ENCODE results near the gene KCNQ1.

KCNQ1 gene

GRCh38 chr11:2803186-2804091 lies 358.6 kb downstream of the KCNQ1 start:
- no peak for DNase-seq (ENCODE audit: low read depth in 2 of 2, low spot score in 1 of 2)

GRCh38 chr11:2804189-2804588 lies 359.4 kb downstream of the KCNQ1 start:
- no peak for DNase-seq (ENCODE audit: low read depth in 2 of 2, low spot score in 1 of 2)

DNA sequence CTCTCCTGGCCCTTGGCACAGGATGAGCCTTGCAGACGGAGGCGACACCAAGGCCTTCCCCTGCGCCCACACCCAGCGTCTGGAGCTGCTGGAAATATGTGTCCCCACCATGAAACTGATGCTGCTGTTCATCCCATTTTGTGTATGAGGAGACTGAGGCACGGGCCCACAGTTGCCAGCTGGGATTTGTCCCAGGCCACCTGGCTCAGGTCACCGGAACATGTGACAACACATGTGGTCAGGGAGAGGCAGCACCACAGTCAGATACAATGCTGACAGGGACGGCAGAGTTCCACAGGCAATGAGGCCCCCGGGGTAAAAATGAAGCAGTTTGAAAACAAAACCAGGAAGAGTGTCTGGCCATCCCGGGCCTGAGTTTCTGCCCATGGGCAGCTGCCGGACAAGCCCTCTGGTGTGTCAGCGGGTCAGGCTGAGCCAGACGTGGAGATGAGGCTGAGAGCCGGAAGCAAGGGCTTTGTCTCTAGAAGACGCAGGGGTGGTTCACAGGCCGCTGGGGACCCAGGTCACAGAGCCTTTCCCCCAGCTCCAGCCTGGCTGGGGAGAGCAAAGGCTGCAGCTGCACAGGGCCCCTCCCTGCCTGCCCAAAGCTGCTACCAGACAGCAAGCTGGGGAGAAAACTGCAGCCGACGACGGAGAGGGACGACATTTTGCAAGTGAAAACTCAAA lies 360.0 kb downstream of the KCNQ1 start:
- no peak for DNase-seq (ENCODE audit: low read depth in 2 of 2, low spot score in 1 of 2)

GRCh38 chr11:2805388-2806056 lies 360.7 kb downstream of the KCNQ1 start:
- no peak for DNase-seq (ENCODE audit: low read depth in 2 of 2, low spot score in 1 of 2)

- DNase-seq (ENCODE audit: low read depth in 2 of 2, low spot score in 1 of 2): no peak
These were observed 361.7 kb downstream of the KCNQ1 start for GRCh38 chr11:2806351-2807024.

- DNase-seq (ENCODE audit: low read depth in 2 of 2, low spot score in 1 of 2): no peak
These were observed 362.3 kb downstream of the KCNQ1 start for GRCh38 chr11:2807025-2807681.

- DNase-seq (ENCODE audit: low read depth in 2 of 2, low spot score in 1 of 2): no peak
These were observed 363.0 kb downstream of the KCNQ1 start for GRCh38 chr11:2807801-2808241.

DNA sequence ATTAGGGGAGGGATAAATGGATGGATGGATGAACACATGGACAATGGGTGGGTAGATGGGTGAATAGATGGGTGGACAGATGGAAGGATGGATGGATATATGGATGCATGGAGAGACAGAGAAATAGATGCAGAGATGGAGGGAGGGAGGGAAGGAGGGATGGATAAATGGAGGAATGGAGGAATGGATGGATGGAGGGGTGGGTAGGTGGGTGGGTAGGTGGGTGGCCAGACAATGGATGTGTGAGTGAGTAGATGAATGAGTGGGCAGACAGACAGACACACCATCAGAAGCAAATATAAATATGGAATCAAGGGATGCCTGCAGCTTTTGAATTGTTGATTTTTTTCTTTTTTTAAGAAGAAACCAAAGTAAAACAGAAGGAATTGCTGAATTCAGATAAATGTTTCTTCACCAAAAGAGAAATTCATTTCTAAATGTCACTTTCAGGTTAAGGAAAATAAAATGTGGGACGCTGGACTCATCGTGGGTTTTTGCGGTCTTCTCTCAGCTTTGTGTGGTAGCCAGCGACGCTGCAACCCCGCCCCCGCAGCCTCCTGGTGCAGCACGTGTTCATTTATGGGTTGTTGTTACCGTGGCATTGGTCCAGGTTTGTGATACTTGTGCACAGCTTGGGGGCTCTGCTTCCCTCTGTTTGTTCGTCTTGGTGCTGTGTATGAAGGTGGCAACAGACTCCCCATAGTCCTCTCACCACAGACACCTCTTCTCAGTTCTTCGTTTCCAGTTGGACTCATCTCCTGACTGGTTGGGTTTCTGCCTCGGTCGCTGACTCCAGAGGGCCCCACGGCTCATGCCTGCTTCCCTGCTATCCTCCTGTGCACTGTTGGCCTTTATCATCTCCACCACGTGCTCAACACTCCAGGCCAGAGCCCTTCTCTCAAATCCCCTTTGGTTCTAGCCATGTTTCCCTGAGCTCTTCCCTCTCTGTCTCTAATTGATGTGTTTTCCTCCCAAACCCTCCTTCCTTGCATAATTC lies 364.3 kb downstream of the KCNQ1 start:
- DNase-seq (ENCODE audit: low read depth in 2 of 2, low spot score in 1 of 2): no peak

GRCh38 chr11:2809854-2810253 lies 365.0 kb downstream of the KCNQ1 start:
- DNase-seq (ENCODE audit: low read depth in 2 of 2, low spot score in 1 of 2): no peak

DNA sequence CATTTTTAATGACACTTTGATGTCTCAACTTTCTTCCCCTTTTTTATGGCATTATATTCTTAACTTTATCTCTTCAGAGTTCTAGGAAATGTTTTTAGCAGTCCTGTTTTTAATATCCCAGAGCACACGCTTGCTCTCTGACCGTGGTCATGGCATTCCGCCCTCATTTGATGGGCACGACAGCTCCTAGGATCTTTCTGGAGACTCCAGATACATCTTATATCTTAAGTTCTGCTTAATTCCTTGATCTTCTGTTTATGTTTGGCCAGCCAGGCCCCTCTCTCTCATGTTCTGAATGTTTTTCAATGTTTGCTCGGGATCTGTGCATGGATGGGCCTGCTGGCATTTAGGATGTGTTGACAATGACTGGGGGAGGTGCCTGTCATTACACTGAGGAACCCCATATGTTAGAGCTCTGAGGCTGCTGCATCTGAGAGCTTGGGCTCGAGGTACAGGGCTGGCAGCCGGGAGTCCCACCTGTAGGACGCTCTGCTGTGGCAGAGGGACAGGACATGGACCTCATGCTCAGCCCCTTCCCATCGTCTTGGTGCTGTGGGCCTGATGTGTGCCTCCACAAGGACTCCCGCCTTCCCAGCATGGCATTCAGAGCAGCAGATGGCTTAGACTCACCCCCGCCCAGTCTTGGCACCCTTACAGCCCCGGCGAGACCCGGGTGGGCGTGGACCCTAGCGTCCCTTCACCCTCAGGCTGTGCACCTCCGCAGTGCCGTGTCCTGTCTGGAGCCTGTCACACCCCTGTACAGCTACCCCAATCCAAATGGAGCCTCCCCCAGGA lies 365.8 kb downstream of the KCNQ1 start:
- no peak for DNase-seq (ENCODE audit: low read depth in 2 of 2, low spot score in 1 of 2)

DNA sequence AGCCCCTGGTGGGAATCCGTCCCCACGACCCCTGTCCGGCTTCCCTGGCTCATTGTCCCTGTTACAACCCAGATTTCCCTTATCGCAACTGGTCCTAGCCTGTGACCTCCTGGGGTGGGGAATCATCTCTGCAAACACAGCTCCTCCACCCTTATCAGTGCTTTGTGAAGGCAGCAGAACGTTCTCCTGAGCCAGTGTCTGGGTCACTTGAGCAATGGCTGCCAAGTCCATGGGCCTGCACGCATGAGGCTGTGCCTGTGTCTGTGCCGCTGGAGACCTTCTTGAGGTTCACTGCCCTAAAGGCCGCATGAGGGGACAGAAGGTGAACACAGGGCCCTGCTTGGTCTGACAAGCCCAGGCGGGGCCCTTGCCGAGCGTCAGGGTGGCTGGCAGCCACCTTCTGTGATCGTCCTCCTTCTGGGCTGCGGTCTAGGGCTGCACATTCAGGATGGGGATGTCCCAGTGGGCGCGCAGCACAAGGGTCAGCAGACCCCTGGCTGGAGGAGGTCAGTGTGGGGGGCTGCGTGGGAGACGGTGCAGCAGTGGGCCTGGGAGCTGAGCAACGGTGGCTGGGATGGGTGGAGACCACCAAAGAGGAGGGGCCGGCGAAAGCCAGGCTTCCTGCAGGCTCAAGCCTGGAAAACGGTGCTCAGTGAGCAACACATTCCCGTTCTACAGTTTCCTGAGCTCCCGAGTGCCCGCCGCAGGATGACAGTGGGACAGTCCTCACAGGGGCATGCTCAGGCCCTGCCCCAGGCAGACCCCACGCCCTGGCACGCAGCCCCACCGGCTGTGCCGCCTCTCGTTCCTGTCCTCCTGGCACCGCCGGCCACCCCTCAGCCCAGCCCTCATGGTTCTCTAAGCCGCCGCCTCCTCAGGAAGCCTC lies 366.6 kb downstream of the KCNQ1 start:
- no peak for DNase-seq (ENCODE audit: low read depth in 2 of 2, low spot score in 1 of 2)

GRCh38 chr11:2812371-2812991 lies 367.7 kb downstream of the KCNQ1 start:
- DNase-seq (ENCODE audit: low read depth in 2 of 2, low spot score in 1 of 2): no peak

DNA sequence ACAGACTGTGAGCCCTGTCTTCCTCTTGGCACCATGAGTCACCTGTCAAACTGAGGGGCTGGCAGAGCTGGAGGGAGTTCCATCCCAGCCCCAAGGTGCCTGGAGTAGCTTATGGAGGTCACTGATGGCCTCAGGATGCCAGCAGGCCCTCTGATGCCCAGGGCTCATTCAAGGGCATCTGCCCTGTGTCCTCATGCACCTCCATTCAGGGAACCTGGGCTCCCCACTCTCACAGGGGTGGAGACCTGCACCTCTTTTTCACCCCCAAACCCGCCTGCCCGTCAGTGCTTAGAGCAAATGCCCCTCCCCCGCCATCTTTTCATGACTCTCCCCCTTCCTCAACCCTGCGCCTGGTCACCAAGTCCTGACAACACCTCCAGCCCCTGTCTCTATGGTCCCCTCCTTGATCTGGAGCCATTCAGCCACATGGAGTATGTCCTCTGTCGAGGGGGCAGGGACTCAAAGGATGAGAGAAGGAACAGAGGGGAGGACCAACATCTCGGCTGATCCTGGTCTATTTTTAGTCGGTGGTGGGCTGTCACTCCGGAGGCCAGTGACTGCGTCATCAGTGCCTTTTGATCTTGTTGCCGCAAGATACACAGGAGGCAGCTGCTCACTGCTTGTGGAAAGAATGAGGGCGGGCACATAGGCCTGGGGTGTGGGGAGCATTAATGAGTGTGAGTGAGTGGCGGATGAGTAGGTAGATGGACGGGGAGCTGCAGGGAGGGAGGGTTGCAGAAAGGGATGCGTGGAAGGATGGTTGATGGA lies 368.5 kb downstream of the KCNQ1 start:
- DNase-seq (ENCODE audit: low read depth in 2 of 2, low spot score in 1 of 2): no peak

GRCh38 chr11:2813968-2814367 lies 369.2 kb downstream of the KCNQ1 start:
- DNase-seq (ENCODE audit: low read depth in 2 of 2, low spot score in 1 of 2): no peak

DNA sequence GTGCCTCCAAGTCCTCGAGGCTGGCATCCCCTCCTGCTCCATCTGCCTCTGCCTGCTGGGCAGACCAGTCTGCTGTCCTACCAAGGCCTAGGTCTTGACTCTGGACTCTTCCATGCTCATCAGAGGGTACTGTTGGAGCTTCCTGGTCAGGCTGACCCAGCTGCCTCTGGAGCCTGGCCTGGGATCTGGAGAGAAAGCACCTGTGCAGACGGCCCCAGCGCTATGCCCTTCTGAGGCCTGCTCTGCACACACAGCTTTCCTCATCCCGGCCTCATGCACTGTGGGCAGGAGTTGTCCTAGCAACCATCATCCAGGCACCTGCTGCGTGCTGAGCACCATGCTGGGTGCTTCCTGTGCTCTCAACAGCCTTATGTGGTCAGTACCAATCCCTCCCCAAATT lies 369.9 kb downstream of the KCNQ1 start:
- no peak for DNase-seq (ENCODE audit: low read depth in 2 of 2, low spot score in 1 of 2)

- DNase-seq (ENCODE audit: low read depth in 2 of 2, low spot score in 1 of 2): no peak
These were observed 371.1 kb downstream of the KCNQ1 start for GRCh38 chr11:2815762-2816496.

All from stimulated activated CD8-positive, alpha-beta memory T cell treated with anti-CD3 and anti-CD28 coated beads, Interleukin-4, amount 100 ng/mL, for 4 hours (primary cell).